Measurements from ENCODE around the gene ARHGAP29.

DNA sequence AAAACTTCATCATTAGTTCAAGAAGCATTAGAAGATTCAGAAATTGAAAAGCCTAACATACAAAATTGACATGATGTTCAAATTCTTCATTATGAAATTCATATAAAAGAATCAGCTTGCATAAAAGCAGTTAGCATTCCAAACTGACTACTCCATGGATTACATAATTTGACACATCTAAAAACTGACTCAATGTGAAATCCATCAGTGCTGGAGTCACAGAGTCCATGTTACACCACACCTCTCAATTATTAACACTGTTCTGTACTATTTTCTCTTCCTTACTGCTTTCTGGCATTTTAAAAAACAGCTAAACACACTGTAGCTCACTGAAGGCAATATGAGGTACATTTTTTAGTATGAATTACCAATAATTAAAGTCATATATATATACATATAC, 28.0 kb downstream of the ARHGAP29 start:
- TF ChIP-seq CTCF (conservative IDR thresholded peaks at IDR 0.05; ENCODE audit: low read depth in 2 of 2) (no peak), EZH2 (IDR thresholded peaks at IDR 0.05; ENCODE audit: low read depth, unreplicated experiment) (no peak), REST (IDR thresholded peaks at IDR 0.05; ENCODE audit: unreplicated experiment) (no peak), NANOG (IDR thresholded peaks at IDR 0.05; ENCODE audit: borderline replicate concordance) (no peak), POLR2AphosphoS5 (IDR thresholded peaks at IDR 0.05; ENCODE audit: low read depth) (no peak), JUNB (IDR thresholded peaks at IDR 0.05; ENCODE audit: unreplicated experiment) (no peak), EZH2phosphoT487 (IDR thresholded peaks at IDR 0.05; ENCODE audit: unreplicated experiment) (no peak), ETS1 (IDR thresholded peaks at IDR 0.05) (no peak), CREB1 (CRISPR knock-in tag; IDR thresholded peaks at IDR 0.05; ENCODE audit: low read depth) (no peak), ZNF331 (CRISPR knock-in tag; IDR thresholded peaks at IDR 0.05; ENCODE audit: low read depth) (no peak), ZNF114 (CRISPR knock-in tag; IDR thresholded peaks at IDR 0.05) (no peak)
- TF ChIP-seq, protein P1, sequence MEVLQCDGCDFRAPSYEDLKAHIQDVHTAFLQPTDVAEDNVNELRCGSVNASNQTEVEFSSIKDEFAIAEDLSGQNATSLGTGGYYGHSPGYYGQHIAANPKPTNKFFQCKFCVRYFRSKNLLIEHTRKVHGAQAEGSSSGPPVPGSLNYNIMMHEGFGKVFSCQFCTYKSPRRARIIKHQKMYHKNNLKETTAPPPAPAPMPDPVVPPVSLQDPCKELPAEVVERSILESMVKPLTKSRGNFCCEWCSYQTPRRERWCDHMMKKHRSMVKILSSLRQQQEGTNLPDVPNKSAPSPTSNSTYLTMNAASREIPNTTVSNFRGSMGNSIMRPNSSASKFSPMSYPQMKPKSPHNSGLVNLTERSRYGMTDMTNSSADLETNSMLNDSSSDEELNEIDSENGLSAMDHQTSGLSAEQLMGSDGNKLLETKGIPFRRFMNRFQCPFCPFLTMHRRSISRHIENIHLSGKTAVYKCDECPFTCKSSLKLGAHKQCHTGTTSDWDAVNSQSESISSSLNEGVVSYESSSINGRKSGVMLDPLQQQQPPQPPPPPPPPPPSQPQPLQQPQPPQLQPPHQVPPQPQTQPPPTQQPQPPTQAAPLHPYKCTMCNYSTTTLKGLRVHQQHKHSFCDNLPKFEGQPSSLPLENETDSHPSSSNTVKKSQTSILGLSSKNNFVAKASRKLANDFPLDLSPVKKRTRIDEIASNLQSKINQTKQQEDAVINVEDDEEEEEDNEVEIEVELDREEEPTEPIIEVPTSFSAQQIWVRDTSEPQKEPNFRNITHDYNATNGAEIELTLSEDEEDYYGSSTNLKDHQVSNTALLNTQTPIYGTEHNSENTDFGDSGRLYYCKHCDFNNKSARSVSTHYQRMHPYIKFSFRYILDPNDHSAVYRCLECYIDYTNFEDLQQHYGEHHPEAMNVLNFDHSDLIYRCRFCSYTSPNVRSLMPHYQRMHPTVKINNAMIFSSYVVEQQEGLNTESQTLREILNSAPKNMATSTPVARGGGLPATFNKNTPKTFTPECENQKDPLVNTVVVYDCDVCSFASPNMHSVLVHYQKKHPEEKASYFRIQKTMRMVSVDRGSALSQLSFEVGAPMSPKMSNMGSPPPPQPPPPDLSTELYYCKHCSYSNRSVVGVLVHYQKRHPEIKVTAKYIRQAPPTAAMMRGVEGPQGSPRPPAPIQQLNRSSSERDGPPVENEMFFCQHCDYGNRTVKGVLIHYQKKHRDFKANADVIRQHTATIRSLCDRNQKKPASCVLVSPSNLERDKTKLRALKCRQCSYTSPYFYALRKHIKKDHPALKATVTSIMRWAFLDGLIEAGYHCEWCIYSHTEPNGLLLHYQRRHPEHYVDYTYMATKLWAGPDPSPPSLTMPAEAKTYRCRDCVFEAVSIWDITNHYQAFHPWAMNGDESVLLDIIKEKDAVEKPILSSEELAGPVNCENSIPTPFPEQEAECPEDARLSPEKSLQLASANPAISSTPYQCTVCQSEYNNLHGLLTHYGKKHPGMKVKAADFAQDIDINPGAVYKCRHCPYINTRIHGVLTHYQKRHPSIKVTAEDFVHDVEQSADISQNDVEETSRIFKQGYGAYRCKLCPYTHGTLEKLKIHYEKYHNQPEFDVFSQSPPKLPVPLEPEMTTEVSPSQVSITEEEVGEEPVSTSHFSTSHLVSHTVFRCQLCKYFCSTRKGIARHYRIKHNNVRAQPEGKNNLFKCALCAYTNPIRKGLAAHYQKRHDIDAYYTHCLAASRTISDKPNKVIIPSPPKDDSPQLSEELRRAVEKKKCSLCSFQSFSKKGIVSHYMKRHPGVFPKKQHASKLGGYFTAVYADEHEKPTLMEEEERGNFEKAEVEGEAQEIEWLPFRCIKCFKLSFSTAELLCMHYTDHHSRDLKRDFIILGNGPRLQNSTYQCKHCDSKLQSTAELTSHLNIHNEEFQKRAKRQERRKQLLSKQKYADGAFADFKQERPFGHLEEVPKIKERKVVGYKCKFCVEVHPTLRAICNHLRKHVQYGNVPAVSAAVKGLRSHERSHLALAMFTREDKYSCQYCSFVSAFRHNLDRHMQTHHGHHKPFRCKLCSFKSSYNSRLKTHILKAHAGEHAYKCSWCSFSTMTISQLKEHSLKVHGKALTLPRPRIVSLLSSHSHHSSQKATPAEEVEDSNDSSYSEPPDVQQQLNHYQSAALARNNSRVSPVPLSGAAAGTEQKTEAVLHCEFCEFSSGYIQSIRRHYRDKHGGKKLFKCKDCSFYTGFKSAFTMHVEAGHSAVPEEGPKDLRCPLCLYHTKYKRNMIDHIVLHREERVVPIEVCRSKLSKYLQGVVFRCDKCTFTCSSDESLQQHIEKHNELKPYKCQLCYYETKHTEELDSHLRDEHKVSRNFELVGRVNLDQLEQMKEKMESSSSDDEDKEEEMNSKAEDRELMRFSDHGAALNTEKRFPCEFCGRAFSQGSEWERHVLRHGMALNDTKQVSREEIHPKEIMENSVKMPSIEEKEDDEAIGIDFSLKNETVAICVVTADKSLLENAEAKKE (CRISPR knock-in tag; IDR thresholded peaks at IDR 0.05), result no peak

All from GM23338 (cell line).